Suprapubic skin (tissue), 4 donors: Measurements from ENCODE around the gene PPP1R1C.

Experiments used
- CTCF ChIP-seq, 2 donors: fragments of 200-600 bp in 1 of 2; fragments of 450-650 bp in 1 of 2; sonication (generic) in 1 of 2; IDR thresholded peaks; one replicate each; pipeline ENCODE4 v1.5.1; 2016 to 2019; ENCODE audit warnings: antibody characterized with exemption in 2 of 2, mild to moderate bottlenecking in 1 of 2, moderate library complexity in 1 of 2
- POLR2A ChIP-seq, 2 donors: fragments of 450-650 bp; IDR thresholded peaks; one replicate each; pipeline ENCODE4 v1.6.1; 2017; ENCODE audit warnings: antibody characterized with exemption in 2 of 2, mild to moderate bottlenecking in 2 of 2, moderate library complexity in 2 of 2
- POLR2AphosphoS5 ChIP-seq, 3 donors: sonication (generic); formaldehyde crosslinking; IDR thresholded peaks; one replicate each; pipeline ENCODE4 v1.6.1; 2017; ENCODE audit warnings: antibody characterized with exemption in 3 of 3

DNA sequence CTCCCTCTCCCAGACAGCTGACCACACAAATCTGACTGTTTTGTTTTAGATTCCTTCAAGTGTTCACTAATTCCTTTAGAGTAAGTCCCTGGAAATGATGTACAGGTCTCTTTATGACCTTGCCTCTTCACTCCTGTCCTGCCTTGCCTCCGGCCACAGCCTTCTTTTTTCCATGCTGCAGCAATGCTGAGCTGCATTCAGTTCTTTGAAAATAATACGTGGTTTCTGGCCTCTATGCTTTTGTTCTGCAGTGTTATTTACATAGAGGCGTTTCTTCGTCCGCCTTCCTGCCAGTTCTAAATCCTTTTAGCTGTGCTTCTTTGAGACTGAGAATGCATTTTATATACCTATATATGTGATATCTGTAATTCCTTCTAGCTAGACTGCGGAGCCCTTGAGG is 87.2 kb downstream of the PPP1R1C start:
- no peak for TF ChIP-seq CTCF (IDR thresholded peaks at IDR 0.05)
- no peak for TF ChIP-seq POLR2A (IDR thresholded peaks at IDR 0.05)
- no peak for TF ChIP-seq POLR2AphosphoS5 (IDR thresholded peaks at IDR 0.05)
